HFFc6 (cell line): Measurements from ENCODE around the gene KIAA1586. TPM values are rescaled to one million over a fixed set of nuclear protein-coding genes. Genes with fewer than 3 reads are reported as not detected.

Source experiments
- DNase-seq: peaks from one replicate; pipeline ENCODE4 v3.0.0-alpha.2; 2018
- H3K27ac Mint-ChIP-seq: 2 replicates; pipeline ENCODE4 v1.8.0; 2020; ENCODE audit warnings: mild to moderate bottlenecking, mixed read lengths
- H3K27me3 Mint-ChIP-seq: 2 replicates; pipeline ENCODE4 v1.8.0; 2021; ENCODE audit warnings: mild to moderate bottlenecking, moderate library complexity, mixed read lengths; ENCODE audit not compliant: insufficient read depth
- H3K36me3 Mint-ChIP-seq: 2 replicates; pipeline ENCODE4 v1.8.0; 2021; ENCODE audit warnings: low read depth, mixed read lengths
- H3K4me1 Mint-ChIP-seq: 2 replicates; pipeline ENCODE4 v1.8.0; 2020; ENCODE audit warnings: low read depth, mixed read lengths
- H3K4me3 Mint-ChIP-seq: 2 replicates; pipeline ENCODE4 v1.8.0; 2020; ENCODE audit warnings: mild to moderate bottlenecking, moderate library complexity, mixed read lengths
- H3K9me3 Mint-ChIP-seq: 2 replicates; pipeline ENCODE4 v1.8.0; 2020; ENCODE audit warnings: mild to moderate bottlenecking, mixed read lengths
- total RNA-seq, 6 experiments: library from RNA; stranded (reverse); fragmentation: NEBNext Ultra II Directional; extraction: Animal tissue kit (Norgen Biotek cat#: 25700); gene quantifications; 2 replicates in 1 of 6; 3 replicates in 5 of 6; pipeline ENCODE4 v1.2.3, GENCODE V29; 2021
- TF ChIP-seq, protein P1 (sequence below): fragments of 200-600 bp; sonication (generic); IDR thresholded peaks from 2 replicates; pipeline ENCODE4 v1.5.0; 2021; ENCODE audit warnings: antibody characterized with exemption, mild to moderate bottlenecking

The KIAA1586 gene
- total RNA-seq, 6 experiments from 2014 or later: 14.1 to 18.6 (median 16.4) TPM

DNA sequence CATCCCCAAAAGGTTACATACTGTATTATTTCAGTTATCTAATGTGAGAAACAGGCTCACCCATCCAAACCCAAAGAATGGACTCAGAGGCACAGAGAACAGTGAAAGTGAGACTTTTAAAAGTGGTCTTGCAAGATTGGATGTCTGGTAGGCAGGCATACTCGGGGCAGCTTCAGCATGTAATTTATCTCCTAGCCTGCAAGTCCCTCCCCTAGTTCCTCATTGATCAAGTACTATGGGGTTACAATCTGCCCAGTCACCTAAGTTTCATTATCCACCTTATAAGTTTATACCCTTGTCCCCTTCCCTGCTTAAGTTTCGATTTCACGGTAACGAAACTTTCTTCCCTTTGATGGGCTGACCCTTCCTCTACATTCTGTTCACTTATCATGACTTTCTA lies 22.7 kb downstream of the KIAA1586 start:
- Mint-ChIP-seq H3K36me3 (peaks cover 10% of the 10 kb centered on the region), H3K4me3 (no peak overlapping the region), H3K27me3 (no peaks in the 10 kb centered on the region), H3K27ac (no peak overlapping the region), H3K4me1 (peaks cover 18% of the 10 kb centered on the region), H3K9me3 (no peaks in the 10 kb centered on the region)
- TF ChIP-seq, protein P1, sequence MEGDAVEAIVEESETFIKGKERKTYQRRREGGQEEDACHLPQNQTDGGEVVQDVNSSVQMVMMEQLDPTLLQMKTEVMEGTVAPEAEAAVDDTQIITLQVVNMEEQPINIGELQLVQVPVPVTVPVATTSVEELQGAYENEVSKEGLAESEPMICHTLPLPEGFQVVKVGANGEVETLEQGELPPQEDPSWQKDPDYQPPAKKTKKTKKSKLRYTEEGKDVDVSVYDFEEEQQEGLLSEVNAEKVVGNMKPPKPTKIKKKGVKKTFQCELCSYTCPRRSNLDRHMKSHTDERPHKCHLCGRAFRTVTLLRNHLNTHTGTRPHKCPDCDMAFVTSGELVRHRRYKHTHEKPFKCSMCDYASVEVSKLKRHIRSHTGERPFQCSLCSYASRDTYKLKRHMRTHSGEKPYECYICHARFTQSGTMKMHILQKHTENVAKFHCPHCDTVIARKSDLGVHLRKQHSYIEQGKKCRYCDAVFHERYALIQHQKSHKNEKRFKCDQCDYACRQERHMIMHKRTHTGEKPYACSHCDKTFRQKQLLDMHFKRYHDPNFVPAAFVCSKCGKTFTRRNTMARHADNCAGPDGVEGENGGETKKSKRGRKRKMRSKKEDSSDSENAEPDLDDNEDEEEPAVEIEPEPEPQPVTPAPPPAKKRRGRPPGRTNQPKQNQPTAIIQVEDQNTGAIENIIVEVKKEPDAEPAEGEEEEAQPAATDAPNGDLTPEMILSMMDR: no peak
- no peak for DNase-seq

DNA sequence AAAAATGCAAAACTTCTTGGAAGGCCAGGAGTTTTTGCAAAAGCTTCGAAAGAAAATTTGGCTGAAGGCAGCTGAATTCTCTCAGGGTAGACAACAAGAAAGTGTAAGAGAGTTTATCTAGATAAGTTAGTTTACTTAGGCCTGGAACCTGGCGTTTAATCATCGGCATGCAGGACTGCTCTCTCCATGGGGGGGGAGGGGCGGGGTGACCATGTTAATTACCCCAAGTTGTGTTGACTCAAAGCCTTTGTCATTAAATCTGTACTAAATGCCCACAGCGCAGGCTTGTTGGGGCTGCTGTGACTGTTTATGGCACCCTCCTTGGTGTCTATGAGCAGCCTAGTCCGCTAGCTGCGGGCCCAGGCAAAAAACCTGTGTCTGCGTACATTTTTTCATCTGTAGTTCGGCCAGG lies 23.4 kb downstream of the KIAA1586 start:
- Mint-ChIP-seq H3K36me3 (peaks cover 10% of the 10 kb centered on the region), H3K4me3 (no peak overlapping the region), H3K9me3 (no peaks in the 10 kb centered on the region), H3K4me1 (peaks cover 11% of the 10 kb centered on the region), H3K27me3 (no peaks in the 10 kb centered on the region), H3K27ac (no peak overlapping the region)
- TF ChIP-seq, protein P1: no peak
- no peak for DNase-seq

DNA sequence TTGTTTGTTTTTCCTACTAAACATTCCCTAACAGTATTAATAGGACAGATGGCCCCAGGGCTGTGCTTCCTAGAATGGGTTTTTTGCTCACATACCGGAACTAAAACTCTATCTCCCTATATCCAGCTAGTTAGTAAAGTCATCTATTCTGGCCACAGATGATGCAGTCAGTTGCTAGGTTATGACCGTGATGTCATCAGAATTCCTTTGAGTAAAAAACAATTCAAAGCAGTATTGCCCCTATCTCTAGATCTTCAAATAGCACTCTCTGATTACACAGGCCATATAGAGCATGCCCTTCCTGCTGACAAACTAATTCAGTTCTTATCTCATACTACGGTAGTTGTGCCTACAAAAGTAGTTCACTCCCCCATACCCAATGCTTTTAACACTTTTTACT lies 25.6 kb downstream of the KIAA1586 start:
- TF ChIP-seq, protein P1: no peak
- Mint-ChIP-seq H3K4me1 (peaks cover 6% of the 10 kb centered on the region; the same call in 1 of the 2 replicates), H3K27me3 (no peaks in the 10 kb centered on the region), H3K4me3 (no peak overlapping the region), H3K27ac (no peak overlapping the region), H3K9me3 (no peaks in the 10 kb centered on the region), H3K36me3 (peaks cover 10% of the 10 kb centered on the region)
- no peak for DNase-seq

DNA sequence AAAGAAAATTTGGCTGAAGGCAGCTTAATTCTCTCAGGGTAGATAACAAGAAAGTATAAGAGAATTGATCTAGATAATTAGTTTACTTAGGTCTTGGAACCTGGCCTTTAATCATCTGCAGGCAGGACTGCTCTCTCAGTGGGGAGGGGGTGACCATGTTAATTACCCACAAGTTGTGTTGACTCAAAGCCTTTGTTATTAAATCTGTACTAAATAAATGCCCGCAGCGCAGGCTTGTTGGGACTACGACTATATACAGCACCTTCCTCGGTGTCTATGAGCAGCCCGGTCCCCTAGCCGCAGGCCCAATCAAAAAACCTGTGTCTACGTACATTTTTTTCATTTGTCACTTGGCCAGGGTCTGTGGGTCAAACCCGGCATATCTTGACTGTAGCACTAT lies 27.9 kb downstream of the KIAA1586 start:
- Mint-ChIP-seq H3K36me3 (peaks cover 21% of the 10 kb centered on the region), H3K9me3 (peaks cover 4% of the 10 kb centered on the region), H3K27ac (no peak overlapping the region), H3K4me1 (no peaks in the 10 kb centered on the region), H3K27me3 (no peaks in the 10 kb centered on the region), H3K4me3 (no peak overlapping the region)
- DNase-seq: no peak
- TF ChIP-seq, protein P1: no peak

DNA sequence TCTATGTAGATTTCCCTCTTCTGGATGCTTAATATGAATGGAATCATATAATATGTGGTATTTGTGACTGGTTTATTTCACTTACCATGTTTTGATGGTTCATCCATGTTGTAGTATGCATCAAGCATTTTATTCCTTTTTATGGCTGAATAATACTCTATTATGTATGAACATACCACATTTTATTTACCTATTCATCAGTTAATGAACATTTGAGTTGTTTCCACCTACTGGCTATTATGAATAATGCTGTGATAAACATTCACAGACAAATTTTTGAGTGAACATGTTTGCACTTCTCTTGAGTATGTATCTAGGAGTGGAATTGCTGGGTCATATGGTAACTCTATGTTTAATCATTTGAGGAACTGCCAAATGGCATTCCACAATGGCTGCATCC lies 28.6 kb downstream of the KIAA1586 start:
- Mint-ChIP-seq H3K27ac (no peak overlapping the region), H3K27me3 (no peaks in the 10 kb centered on the region), H3K4me3 (no peak overlapping the region), H3K4me1 (no peaks in the 10 kb centered on the region), H3K9me3 (peaks cover 4% of the 10 kb centered on the region), H3K36me3 (peaks cover 23% of the 10 kb centered on the region)
- DNase-seq: no peak
- TF ChIP-seq, protein P1: peak; percentile 51
